Measurements from ENCODE around the gene IKZF1.

The IKZF1 gene

DNA sequence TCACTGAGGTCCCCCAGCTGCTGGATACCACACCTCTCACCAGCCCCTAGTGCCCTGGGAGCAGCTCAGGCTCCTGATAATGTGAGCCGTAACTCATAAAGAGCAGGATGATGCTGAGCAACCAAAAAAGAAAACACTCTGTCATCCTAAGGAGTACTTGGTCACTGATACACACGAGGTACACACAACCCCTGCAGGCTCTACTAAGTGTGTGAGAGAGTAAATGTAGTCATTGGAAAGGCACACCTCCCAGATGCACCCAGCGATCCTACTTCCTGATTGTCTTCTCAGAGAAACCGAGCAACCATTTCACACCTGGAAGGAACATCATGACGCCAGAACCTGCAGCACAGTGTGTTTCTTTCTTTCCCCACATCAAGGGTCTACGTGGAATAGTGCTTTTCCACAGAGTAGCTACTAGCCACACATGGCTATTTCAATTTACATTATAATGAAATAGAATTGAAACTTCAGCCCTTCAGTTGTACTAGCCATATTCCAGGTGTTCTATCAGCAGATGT, 111.4 kb downstream of the IKZF1 start:
- TF ChIP-seq, protein P1, sequence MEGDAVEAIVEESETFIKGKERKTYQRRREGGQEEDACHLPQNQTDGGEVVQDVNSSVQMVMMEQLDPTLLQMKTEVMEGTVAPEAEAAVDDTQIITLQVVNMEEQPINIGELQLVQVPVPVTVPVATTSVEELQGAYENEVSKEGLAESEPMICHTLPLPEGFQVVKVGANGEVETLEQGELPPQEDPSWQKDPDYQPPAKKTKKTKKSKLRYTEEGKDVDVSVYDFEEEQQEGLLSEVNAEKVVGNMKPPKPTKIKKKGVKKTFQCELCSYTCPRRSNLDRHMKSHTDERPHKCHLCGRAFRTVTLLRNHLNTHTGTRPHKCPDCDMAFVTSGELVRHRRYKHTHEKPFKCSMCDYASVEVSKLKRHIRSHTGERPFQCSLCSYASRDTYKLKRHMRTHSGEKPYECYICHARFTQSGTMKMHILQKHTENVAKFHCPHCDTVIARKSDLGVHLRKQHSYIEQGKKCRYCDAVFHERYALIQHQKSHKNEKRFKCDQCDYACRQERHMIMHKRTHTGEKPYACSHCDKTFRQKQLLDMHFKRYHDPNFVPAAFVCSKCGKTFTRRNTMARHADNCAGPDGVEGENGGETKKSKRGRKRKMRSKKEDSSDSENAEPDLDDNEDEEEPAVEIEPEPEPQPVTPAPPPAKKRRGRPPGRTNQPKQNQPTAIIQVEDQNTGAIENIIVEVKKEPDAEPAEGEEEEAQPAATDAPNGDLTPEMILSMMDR (IDR thresholded peaks at IDR 0.05; ENCODE audit: insufficient read depth, low read length, poor library complexity, severe bottlenecking) = no peak
- no peak for TF ChIP-seq EZH2phosphoT487 (conservative IDR thresholded peaks at IDR 0.05; ENCODE audit: low read length)
- Histone ChIP-seq H3K9me3 (ENCODE audit: insufficient read depth, low read length) (no peaks in the 10 kb centered on the region), H3F3A (ENCODE audit: insufficient read depth) (no peaks in the 10 kb centered on the region), H4K20me1 (ENCODE audit: low read depth, low read length) (no peaks in the 10 kb centered on the region), H3K4me3 (ENCODE audit: insufficient read depth, low read length, poor library complexity, severe bottlenecking) (no peak overlapping the region), H3K36me3 (ENCODE audit: low read length) (no peaks in the 10 kb centered on the region), H3K79me2 (ENCODE audit: insufficient read depth, low read length) (no peaks in the 10 kb centered on the region), H3K9ac (ENCODE audit: low read length) (no peak overlapping the region), H3K4me2 (ENCODE audit: low read depth, low read length, poor library complexity, severe bottlenecking) (no peak overlapping the region), H3K9me2 (replicated peaks; ENCODE audit: insufficient read depth, low read length) (no peaks in the 10 kb centered on the region), H3K27ac (ENCODE audit: low read depth, low read length) (no peak overlapping the region), H2AFZ (ENCODE audit: low read depth, low read length, severe bottlenecking) (no peak overlapping the region), H3K27me3 (ENCODE audit: low read length) (no peaks in the 10 kb centered on the region)

DNA sequence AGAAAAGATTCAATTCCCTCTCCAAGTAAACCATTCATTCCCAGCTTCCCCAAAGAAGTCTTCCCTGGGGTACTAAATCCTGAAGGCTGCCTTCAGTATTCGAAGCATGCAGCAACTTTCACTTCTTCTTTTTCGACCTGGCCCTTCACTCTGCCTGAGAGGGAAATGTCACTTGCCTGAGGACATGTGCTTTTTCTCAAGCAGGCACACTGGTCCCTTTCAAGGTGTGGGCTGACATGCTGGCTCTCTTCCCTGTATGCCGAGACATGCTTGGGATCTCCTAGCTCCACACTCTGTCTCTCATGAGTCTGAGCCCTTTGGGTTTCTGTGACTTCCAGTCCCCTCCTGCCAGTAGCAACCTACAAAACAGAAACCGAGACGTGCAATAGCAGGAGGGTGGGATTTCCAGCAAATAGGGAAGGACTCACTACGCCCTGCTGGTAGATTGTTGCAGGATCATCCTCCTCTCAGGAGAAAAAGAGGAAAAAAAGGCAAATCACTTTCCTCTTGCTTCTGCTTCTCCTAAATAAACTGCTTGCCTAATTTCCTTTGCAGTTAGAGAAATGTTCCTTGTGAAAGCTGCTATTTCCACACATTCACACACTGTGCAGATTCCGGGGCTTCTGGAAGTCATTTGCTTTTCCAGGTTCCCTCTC, 112.1 kb downstream of the IKZF1 start:
- Histone ChIP-seq H3K9me2 (replicated peaks; ENCODE audit: insufficient read depth, low read length) (no peaks in the 10 kb centered on the region), H3K79me2 (ENCODE audit: insufficient read depth, low read length) (no peaks in the 10 kb centered on the region), H3K9ac (ENCODE audit: low read length) (peak overlapping the region; percentile 10; the same call in 1 of the 2 replicates), H3K4me2 (ENCODE audit: low read depth, low read length, poor library complexity, severe bottlenecking) (peak overlapping the region; percentile 14), H3F3A (ENCODE audit: insufficient read depth) (no peaks in the 10 kb centered on the region), H3K36me3 (ENCODE audit: low read length) (no peaks in the 10 kb centered on the region), H3K4me3 (ENCODE audit: insufficient read depth, low read length, poor library complexity, severe bottlenecking) (no peak overlapping the region), H3K27ac (ENCODE audit: low read depth, low read length) (no peak overlapping the region), H3K9me3 (ENCODE audit: insufficient read depth, low read length) (no peaks in the 10 kb centered on the region), H2AFZ (ENCODE audit: low read depth, low read length, severe bottlenecking) (peak overlapping the region; percentile 25), H4K20me1 (ENCODE audit: low read depth, low read length) (no peaks in the 10 kb centered on the region), H3K27me3 (ENCODE audit: low read length) (no peaks in the 10 kb centered on the region)
- TF ChIP-seq, protein P1 (IDR thresholded peaks at IDR 0.05; ENCODE audit: insufficient read depth, low read length, poor library complexity, severe bottlenecking) = no peak
- TF ChIP-seq EZH2phosphoT487 (conservative IDR thresholded peaks at IDR 0.05; ENCODE audit: low read length) = no peak

DNA sequence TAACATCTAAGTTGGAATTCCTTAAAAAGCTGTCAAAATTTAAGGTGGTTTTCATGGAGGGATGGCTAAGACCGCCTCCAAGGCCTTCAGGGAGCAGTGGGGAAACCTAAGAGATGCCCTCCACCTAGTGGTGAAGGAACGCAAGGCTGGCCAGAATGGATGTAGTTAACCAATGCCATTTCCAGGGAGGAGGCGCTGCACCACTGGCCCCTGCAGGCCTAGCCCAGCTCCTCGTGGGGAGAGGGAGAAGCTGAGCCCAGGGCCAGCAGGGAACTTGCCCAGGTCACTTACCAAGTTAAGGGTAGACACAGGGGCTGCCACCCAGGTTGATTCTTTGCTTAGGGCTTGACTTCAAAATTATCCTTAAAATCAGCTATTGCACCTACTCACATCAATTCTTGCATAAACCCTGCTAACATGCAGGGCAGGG, 113.6 kb downstream of the IKZF1 start:
- no peaks in the 10 kb centered on the region for H3K79me2 ChIP-seq (ENCODE audit: insufficient read depth, low read length)
- H2AFZ ChIP-seq (ENCODE audit: low read depth, low read length, severe bottlenecking) = no peak overlapping the region
- H3K27ac ChIP-seq (ENCODE audit: low read depth, low read length) = no peak overlapping the region
- H3K9ac ChIP-seq (ENCODE audit: low read length) = no peak overlapping the region
- no peaks in the 10 kb centered on the region for H3F3A ChIP-seq (ENCODE audit: insufficient read depth)
- H3K27me3 ChIP-seq (ENCODE audit: low read length) = no peaks in the 10 kb centered on the region
- no peak overlapping the region for H3K4me3 ChIP-seq (ENCODE audit: insufficient read depth, low read length, poor library complexity, severe bottlenecking)
- no peak overlapping the region for H3K4me2 ChIP-seq (ENCODE audit: low read depth, low read length, poor library complexity, severe bottlenecking)
- no peaks in the 10 kb centered on the region for H3K9me3 ChIP-seq (ENCODE audit: insufficient read depth, low read length)
- TF ChIP-seq, protein P1 (IDR thresholded peaks at IDR 0.05; ENCODE audit: insufficient read depth, low read length, poor library complexity, severe bottlenecking) = peak; percentile 98
- no peak for TF ChIP-seq EZH2phosphoT487 (conservative IDR thresholded peaks at IDR 0.05; ENCODE audit: low read length)
- no peaks in the 10 kb centered on the region for H3K9me2 ChIP-seq (replicated peaks; ENCODE audit: insufficient read depth, low read length)
- H4K20me1 ChIP-seq (ENCODE audit: low read depth, low read length) = no peaks in the 10 kb centered on the region
- H3K36me3 ChIP-seq (ENCODE audit: low read length) = no peaks in the 10 kb centered on the region

All from SU-DHL-6 (cell line).